Measurements from ENCODE around the gene ANKH. TPM values are rescaled to one million over a fixed set of nuclear protein-coding genes. Genes with fewer than 3 reads are reported as not detected.

ANKH gene
- total RNA-seq, 1 donor from 2014 or later, result 0.19 TPM

DNA sequence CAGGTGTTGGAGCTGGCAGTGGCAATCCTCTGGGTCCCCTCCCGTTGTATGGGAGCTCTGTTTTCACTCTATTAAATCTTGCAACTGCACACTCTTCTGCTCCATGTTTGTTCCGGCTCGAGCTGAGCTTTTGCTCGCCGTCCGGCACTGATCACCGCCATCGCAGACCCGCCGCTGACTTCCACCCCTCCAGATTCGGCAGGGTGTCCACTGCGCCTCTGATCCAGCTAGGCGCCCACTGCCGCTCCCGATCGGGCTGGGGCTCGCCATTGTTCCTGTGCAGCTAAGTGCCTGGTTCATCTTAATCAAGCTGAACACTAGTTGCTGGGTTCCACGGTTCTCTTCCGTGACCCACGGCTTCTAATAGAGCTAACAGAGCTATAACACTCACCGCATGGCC is 23.2 kb downstream of the ANKH start:
- peaks cover 11% of the 10 kb centered on the region for H3K4me1 ChIP-seq
- Mint-ChIP-seq H3K27ac (no peak overlapping the region), H3K9me3 (no peaks in the 10 kb centered on the region), H3K36me3 (no peaks in the 10 kb centered on the region), H3K4me3 (no peak overlapping the region), H3K4me1 (peaks cover 16% of the 10 kb centered on the region), H3K27me3 (ENCODE audit: insufficient read depth, low read depth) (peaks cover 11% of the 10 kb centered on the region)
- DNase-seq (ENCODE audit: low spot score), result no peak
- H3F3A ChIP-seq (ENCODE audit: low read depth), result no peaks in the 10 kb centered on the region
- H3K9ac ChIP-seq, result no peak overlapping the region
- no peaks in the 10 kb centered on the region for H4K20me1 ChIP-seq (ENCODE audit: low read depth)
- no peaks in the 10 kb centered on the region for H3K27me3 ChIP-seq
- no peak overlapping the region for H3K27ac ChIP-seq
- no peak overlapping the region for H3K4me2 ChIP-seq
- no peak overlapping the region for H3K4me3 ChIP-seq
- H3K79me2 ChIP-seq (ENCODE audit: low read depth), result no peaks in the 10 kb centered on the region
- H3K36me3 ChIP-seq, result no peaks in the 10 kb centered on the region
- TF ChIP-seq EZH2phosphoT487 (IDR thresholded peaks at IDR 0.05), result no peak
- no peak for TF ChIP-seq EZH2 (IDR thresholded peaks at IDR 0.05)
- TF ChIP-seq, protein P1, sequence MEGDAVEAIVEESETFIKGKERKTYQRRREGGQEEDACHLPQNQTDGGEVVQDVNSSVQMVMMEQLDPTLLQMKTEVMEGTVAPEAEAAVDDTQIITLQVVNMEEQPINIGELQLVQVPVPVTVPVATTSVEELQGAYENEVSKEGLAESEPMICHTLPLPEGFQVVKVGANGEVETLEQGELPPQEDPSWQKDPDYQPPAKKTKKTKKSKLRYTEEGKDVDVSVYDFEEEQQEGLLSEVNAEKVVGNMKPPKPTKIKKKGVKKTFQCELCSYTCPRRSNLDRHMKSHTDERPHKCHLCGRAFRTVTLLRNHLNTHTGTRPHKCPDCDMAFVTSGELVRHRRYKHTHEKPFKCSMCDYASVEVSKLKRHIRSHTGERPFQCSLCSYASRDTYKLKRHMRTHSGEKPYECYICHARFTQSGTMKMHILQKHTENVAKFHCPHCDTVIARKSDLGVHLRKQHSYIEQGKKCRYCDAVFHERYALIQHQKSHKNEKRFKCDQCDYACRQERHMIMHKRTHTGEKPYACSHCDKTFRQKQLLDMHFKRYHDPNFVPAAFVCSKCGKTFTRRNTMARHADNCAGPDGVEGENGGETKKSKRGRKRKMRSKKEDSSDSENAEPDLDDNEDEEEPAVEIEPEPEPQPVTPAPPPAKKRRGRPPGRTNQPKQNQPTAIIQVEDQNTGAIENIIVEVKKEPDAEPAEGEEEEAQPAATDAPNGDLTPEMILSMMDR (IDR thresholded peaks at IDR 0.05), result no peak
- H3K9me3 ChIP-seq (ENCODE audit: low read depth), result no peaks in the 10 kb centered on the region
- H2AFZ ChIP-seq (replicated peaks), result peak overlapping the region; percentile 7

DNA sequence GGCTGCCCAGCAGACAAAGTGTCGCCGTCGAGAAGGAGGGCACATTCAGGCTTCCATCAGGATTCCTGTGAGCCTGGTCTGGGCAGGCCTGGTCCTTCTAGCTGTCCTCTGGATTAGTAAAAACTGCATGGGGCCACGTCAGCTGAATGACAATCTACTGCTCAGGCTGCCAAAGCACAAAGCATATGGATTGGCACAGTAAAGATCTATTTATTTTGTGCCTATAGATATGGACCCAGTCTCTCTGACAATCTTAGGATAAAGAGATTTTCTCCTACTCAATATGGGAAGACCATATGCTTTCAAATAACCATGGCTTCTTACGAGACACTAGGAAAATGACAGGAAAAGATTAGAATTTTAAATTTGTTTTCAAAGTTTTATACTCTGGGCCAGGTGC is 24.1 kb downstream of the ANKH start:
- H3K79me2 ChIP-seq (ENCODE audit: low read depth), result no peaks in the 10 kb centered on the region
- no peak overlapping the region for H3K27ac Mint-ChIP-seq
- peaks cover 8% of the 10 kb centered on the region for H3K27me3 Mint-ChIP-seq (ENCODE audit: insufficient read depth, low read depth)
- peaks cover 11% of the 10 kb centered on the region for H3K4me1 ChIP-seq
- no peaks in the 10 kb centered on the region for H4K20me1 ChIP-seq (ENCODE audit: low read depth)
- no peak overlapping the region for H3K27ac ChIP-seq
- H3K9me3 Mint-ChIP-seq, result no peaks in the 10 kb centered on the region
- H3K4me2 ChIP-seq, result no peak overlapping the region
- H3F3A ChIP-seq (ENCODE audit: low read depth), result no peaks in the 10 kb centered on the region
- no peak overlapping the region for H3K4me3 Mint-ChIP-seq
- H3K9ac ChIP-seq, result no peak overlapping the region
- TF ChIP-seq EZH2phosphoT487 (IDR thresholded peaks at IDR 0.05), result no peak
- no peak for TF ChIP-seq EZH2 (IDR thresholded peaks at IDR 0.05)
- TF ChIP-seq, protein P1 (IDR thresholded peaks at IDR 0.05), result no peak
- peaks cover 16% of the 10 kb centered on the region for H3K4me1 Mint-ChIP-seq
- peak overlapping the region; percentile 35 for H2AFZ ChIP-seq (replicated peaks)
- peak; percentile 19 for DNase-seq (ENCODE audit: low spot score)
- H3K36me3 ChIP-seq, result no peaks in the 10 kb centered on the region
- H3K4me3 ChIP-seq, result no peak overlapping the region
- no peaks in the 10 kb centered on the region for H3K27me3 ChIP-seq
- no peaks in the 10 kb centered on the region for H3K9me3 ChIP-seq (ENCODE audit: low read depth)
- H3K36me3 Mint-ChIP-seq, result no peaks in the 10 kb centered on the region

DNA sequence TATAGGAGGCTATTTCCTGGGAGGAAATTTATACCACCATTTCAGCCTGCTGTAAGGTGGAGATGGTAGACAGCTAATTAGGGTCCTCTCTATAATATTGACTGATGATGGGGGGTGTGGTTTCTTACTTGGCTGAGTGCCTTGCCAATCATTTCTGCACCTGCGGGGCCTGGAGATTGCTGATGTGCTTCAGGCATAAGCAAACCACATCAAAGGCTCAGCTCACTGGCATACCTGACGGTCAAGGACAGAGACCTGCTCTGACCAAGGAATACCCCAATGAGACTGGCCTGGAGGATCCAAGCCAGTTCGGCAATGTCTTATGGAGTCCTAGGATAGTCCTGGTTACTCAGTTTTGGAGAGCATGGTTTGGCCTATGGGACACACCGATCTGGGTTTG is 29.5 kb downstream of the ANKH start:
- Histone ChIP-seq H3F3A (ENCODE audit: low read depth) (no peaks in the 10 kb centered on the region), H3K27ac (no peak overlapping the region), H3K4me2 (no peak overlapping the region), H3K27me3 (no peaks in the 10 kb centered on the region), H3K4me3 (no peak overlapping the region), H3K79me2 (ENCODE audit: low read depth) (no peaks in the 10 kb centered on the region), H3K4me1 (no peaks in the 10 kb centered on the region), H3K9me3 (ENCODE audit: low read depth) (no peaks in the 10 kb centered on the region), H2AFZ (replicated peaks) (no peak overlapping the region), H3K9ac (no peak overlapping the region), H4K20me1 (ENCODE audit: low read depth) (no peaks in the 10 kb centered on the region), H3K36me3 (no peaks in the 10 kb centered on the region)
- H3K4me1 Mint-ChIP-seq, result peaks cover 6% of the 10 kb centered on the region
- peaks cover 6% of the 10 kb centered on the region for H3K27me3 Mint-ChIP-seq (ENCODE audit: insufficient read depth, low read depth)
- no peak overlapping the region for H3K4me3 Mint-ChIP-seq
- no peak for TF ChIP-seq EZH2phosphoT487 (IDR thresholded peaks at IDR 0.05)
- no peak for TF ChIP-seq EZH2 (IDR thresholded peaks at IDR 0.05)
- TF ChIP-seq, protein P1 (IDR thresholded peaks at IDR 0.05), result no peak
- H3K36me3 Mint-ChIP-seq, result no peaks in the 10 kb centered on the region
- H3K9me3 Mint-ChIP-seq, result no peaks in the 10 kb centered on the region
- no peak for DNase-seq (ENCODE audit: low spot score)
- H3K27ac Mint-ChIP-seq, result no peak overlapping the region

All from neural progenitor cell (in vitro differentiated cells).